ENCODE measurements around the gene ZBTB48. TPM values are rescaled to one million over a fixed set of nuclear protein-coding genes. Genes with fewer than 3 reads are reported as not detected.
"Not testable (repeated sequence)": the region's sequence is repeated elsewhere in the genome, so short reads cannot be mapped to it uniquely, and the experiment has no call there.

ZBTB48 gene
- total RNA-seq, 2 experiments from 2014 or later, result 22.4 to 32.1 TPM

GRCh38 chr1:6635910-6636760 lies 56.3 kb downstream of the ZBTB48 start:
- Mint-ChIP-seq H3K9me3 (no peaks in the 10 kb centered on the region), H3K27me3 (no peaks in the 10 kb centered on the region), H3K27ac (no peak overlapping the region), H3K4me1 (ENCODE audit: low read depth) (no peaks in the 10 kb centered on the region), H3K36me3 (ENCODE audit: low read depth) (peaks cover 23% of the 10 kb centered on the region), H3K4me3 (no peak overlapping the region)
- TF ChIP-seq CTCF (IDR thresholded peaks at IDR 0.05), result no peak
- ATAC-seq (no peak), DNase-seq (no peak)
- CTCF ChIA-PET, result interaction anchor here (0.6 to 2.2 kb wide), 2 partner anchors 11 to 1266 kb away, joined by 3 to 11 read pairs; no protein-coding TSS in a partner anchor
- POLR2A ChIA-PET, result no interaction called here
- intact Hi-C loops (cut with micrococcal nuclease), result no loop called here

GRCh38 chr1:6636778-6637177 lies 57.0 kb downstream of the ZBTB48 start:
- H3K27ac Mint-ChIP-seq; intact Hi-C loops (cut with micrococcal nuclease); H3K4me3 Mint-ChIP-seq; H3K27me3 Mint-ChIP-seq; DNase-seq; H3K9me3 Mint-ChIP-seq; H3K4me1 Mint-ChIP-seq (ENCODE audit: low read depth); ATAC-seq; POLR2A ChIA-PET: not testable (repeated sequence)
- CTCF ChIA-PET, result interaction anchor here (0.6 to 2.2 kb wide), 2 partner anchors 10 to 1267 kb away, joined by 3 to 11 read pairs; no protein-coding TSS in a partner anchor
- peaks cover 23% of the 10 kb centered on the region for H3K36me3 Mint-ChIP-seq (ENCODE audit: low read depth)

- Mint-ChIP-seq H3K27me3 (no peaks in the 10 kb centered on the region), H3K27ac (no peak overlapping the region), H3K9me3 (no peaks in the 10 kb centered on the region), H3K4me3 (no peak overlapping the region), H3K36me3 (ENCODE audit: low read depth) (peaks cover 23% of the 10 kb centered on the region), H3K4me1 (ENCODE audit: low read depth) (no peaks in the 10 kb centered on the region)
- intact Hi-C loops (cut with micrococcal nuclease), result no loop called here
- ATAC-seq (no peak), DNase-seq (no peak)
- ChIA-PET CTCF (interaction anchor here (2.2 kb wide), 1 partner anchor 9 kb away, joined by 11 read pairs; no protein-coding TSS in a partner anchor), POLR2A (no interaction called here)
- no peak for TF ChIP-seq CTCF (IDR thresholded peaks at IDR 0.05)
These were observed 58.0 kb downstream of the ZBTB48 start for GRCh38 chr1:6637770-6638169.

GRCh38 chr1:6638226-6638625 lies 58.4 kb downstream of the ZBTB48 start:
- intact Hi-C loops (cut with micrococcal nuclease), result no loop called here
- H3K36me3 Mint-ChIP-seq (ENCODE audit: low read depth), result peaks cover 22% of the 10 kb centered on the region
- CTCF ChIA-PET, result interaction anchor here (2.2 kb wide), 1 partner anchor 9 kb away, joined by 11 read pairs; no protein-coding TSS in a partner anchor

More at GRCh38 chr1:6638226-6638625, 58.4 kb downstream of the ZBTB48 start:
- POLR2A ChIA-PET, result no interaction called here
- TF ChIP-seq CTCF (IDR thresholded peaks at IDR 0.05), result no peak
- Mint-ChIP-seq H3K4me1 (ENCODE audit: low read depth) (no peaks in the 10 kb centered on the region), H3K4me3 (no peak overlapping the region), H3K27me3 (no peaks in the 10 kb centered on the region), H3K9me3 (no peaks in the 10 kb centered on the region), H3K27ac (no peak overlapping the region)
- no peak for ATAC-seq
- no peak for DNase-seq

Other genes starting within 250 kb of the ZBTB48 start
- gene ACOT7, start 186.2 kb upstream of the ZBTB48 start, total RNA-seq, result 10 to 100 TPM; 80.4 to 86.7 TPM
- under 1 TPM in 1 of 2 experiments, not detected in 1; 0.29 TPM for gene HES2, start 160.1 kb upstream of the ZBTB48 start, total RNA-seq
- under 1 TPM; 0.83 to 0.99 TPM for gene ESPN, start 155.2 kb upstream of the ZBTB48 start, total RNA-seq
- 10 to 100 TPM; 55.8 to 57.8 TPM for gene TNFRSF25, start 113.8 kb upstream of the ZBTB48 start, total RNA-seq
- gene PLEKHG5, start 88.3 kb upstream of the ZBTB48 start, total RNA-seq, result 1 to 10 TPM; 1.7 to 1.8 TPM
- 10 to 100 TPM; 39.7 to 40.4 TPM for gene NOL9, start 25.5 kb upstream of the ZBTB48 start, total RNA-seq
- not detected for gene TAS1R1, start 24.7 kb upstream of the ZBTB48 start, total RNA-seq
- 10 to 100 TPM; 17.9 to 18.1 TPM for gene KLHL21, start 22.9 kb downstream of the ZBTB48 start, total RNA-seq
- 10 to 100 TPM; 12.5 to 14.8 TPM for gene PHF13, start 33.7 kb downstream of the ZBTB48 start, total RNA-seq
- gene THAP3, start 44.9 kb downstream of the ZBTB48 start, total RNA-seq, result 10 to 100 TPM; 19.0 to 24.5 TPM
- gene DNAJC11, start 121.8 kb downstream of the ZBTB48 start, total RNA-seq, result 10 to 100 TPM; 52.8 to 53.3 TPM
- gene CAMTA1, start 205.5 kb downstream of the ZBTB48 start, total RNA-seq, result 10 to 100 TPM; 67.7 to 70.9 TPM

Measured in activated CD8-positive, alpha-beta T cell treated with anti-CD3 and anti-CD28 coated beads for 36 hours (primary cell).